K562 (cell line): ENCODE results near the gene MYO16. TPM values are rescaled to one million over a fixed set of nuclear protein-coding genes. Genes with fewer than 3 reads are reported as not detected.
A peak's percentile ranks its signal among the peaks of the same experiment; 100 is the strongest.

Experiments used
- ATAC-seq: fragments of 200-7000 bp; cut with Tn5 transposase; 3 replicates; pipeline ENCODE4 v1.9.1; 2020; ENCODE audit warnings: moderate library complexity
- BruUV-seq: library from RNA; stranded (reverse); fragments of 400-500 nt; replicated peaks from 2 replicates; lab custom pipeline; 2021; lab: Mats Ljungman, UMichigan
- CTCF ChIA-PET: fragments of 300-600 bp; formaldehyde crosslinking; extraction: SDS; loops from one replicate; lab custom pipeline; 2021; ENCODE audit warnings: low intra/inter-chr PET ratio; lab: Yijun Ruan, JAX
- POLR2A ChIA-PET: fragments of 300-600, 350-650 bp; sonication (Branson Sonifier 250); formaldehyde crosslinking; extraction: SDS; loops from one replicate; lab custom pipeline; 2021; ENCODE audit warnings: antibody characterized with exemption, inconsistent platforms; lab: Yijun Ruan, JAX
- DNase-seq, 4 experiments: peaks; one replicate each; pipeline versions ENCODE4 v3.0.0 to v3.0.0-alpha.2; 2011 to 2018; ENCODE audit warnings: low spot score in 3 of 4, mixed read lengths in 3 of 4; ENCODE audit errors: extremely low read depth in 1 of 4
- FAIRE-seq: peaks from 2 replicates; lab custom pipeline; 2011; peaks lifted over from hg19 to GRCh38; lab: Jason Lieb, UNC
- H2AFZ ChIP-seq: 2 replicates; pipeline ENCODE4 v1.6.0; 2011; ENCODE audit warnings: low read depth, low read length, control low read depth, inconsistent platforms
- H3K27ac ChIP-seq: fragments of 200-600 bp; 3 replicates; pipeline ENCODE4 v1.8.0; 2011; ENCODE audit warnings: low read depth, mild to moderate bottlenecking, control low read depth, inconsistent platforms, low read length, moderate library complexity, mixed read lengths; ENCODE audit errors: extremely low read depth
- H3K27me3 ChIP-seq, 2 experiments: fragments of 300-600 bp in 1 of 2; 2 replicates in 1 of 2; 3 replicates in 1 of 2; pipeline versions ENCODE4 v1.6.0 to v1.8.0; 2011; ENCODE audit warnings: inconsistent platforms in 2 of 2, low read length in 2 of 2, mild to moderate bottlenecking in 1 of 2, mixed read lengths in 1 of 2, moderate library complexity in 1 of 2; ENCODE audit not compliant: control insufficient read depth in 2 of 2, insufficient read depth in 2 of 2
- H3K36me3 ChIP-seq: fragments of 300-600 bp; 3 replicates; pipeline ENCODE4 v1.8.0; 2011; ENCODE audit warnings: mild to moderate bottlenecking, low read length, inconsistent platforms; ENCODE audit not compliant: control insufficient read depth, insufficient read depth
- H3K4me1 ChIP-seq, 2 experiments: fragments of 200-600 bp in 1 of 2; replicated peaks in 1 of 2; 2 replicates in 1 of 2; 3 replicates in 1 of 2; pipeline versions ENCODE4 v1.5.1 to v1.8.0; 2011; ENCODE audit warnings: inconsistent platforms in 2 of 2, low read length in 2 of 2, mild to moderate bottlenecking in 1 of 2, mixed read lengths in 1 of 2, moderate library complexity in 1 of 2; ENCODE audit not compliant: control insufficient read depth in 2 of 2, insufficient read depth in 2 of 2
- H3K4me2 ChIP-seq: 2 replicates; pipeline ENCODE4 v1.6.1; 2011; ENCODE audit warnings: low read length, control low read depth, inconsistent platforms, mixed read lengths; ENCODE audit not compliant: insufficient read depth
- H3K4me3 ChIP-seq: fragments of 200-600 bp; sonication (generic), shearing (Covaris generic); 2 replicates; pipeline ENCODE4 v1.5.1; 2016; ENCODE audit warnings: control low read depth, inconsistent platforms
- H3K79me2 ChIP-seq: fragments of 200-600 bp; 3 replicates; pipeline ENCODE4 v1.8.0; 2011; ENCODE audit warnings: low read length, inconsistent platforms; ENCODE audit not compliant: control insufficient read depth, insufficient read depth
- H3K9ac ChIP-seq, 2 experiments: 2 replicates each; pipeline versions ENCODE4 v1.6.0 to v1.6.1; 2011; ENCODE audit warnings: low read depth in 2 of 2, low read length in 2 of 2, control low read depth in 1 of 2, inconsistent platforms in 1 of 2, mild to moderate bottlenecking in 1 of 2, mixed read lengths in 1 of 2; ENCODE audit not compliant: insufficient read depth in 1 of 2
- H3K9me1 ChIP-seq: one replicate; pipeline ENCODE4 v1.6.0; 2011; ENCODE audit warnings: inconsistent platforms, mild to moderate bottlenecking, low read length, moderate library complexity; ENCODE audit not compliant: control insufficient read depth, insufficient read depth
- H3K9me3 ChIP-seq: replicated peaks from 2 replicates; pipeline ENCODE4 v1.5.1; 2011; ENCODE audit warnings: low read depth, low read length, inconsistent platforms; ENCODE audit not compliant: control insufficient read depth, insufficient read depth
- H4K20me1 ChIP-seq: replicated peaks from 2 replicates; pipeline ENCODE4 v1.6.1; 2011; ENCODE audit warnings: low read length, inconsistent platforms, mixed read lengths; ENCODE audit not compliant: control insufficient read depth, insufficient read depth
- HNRNPL ChIP-seq: fragments of 200-400 bp; formaldehyde crosslinking; IDR thresholded peaks from 2 replicates; pipeline ENCODE4 v1.6.1; 2017; ENCODE audit warnings: low read depth, mild to moderate bottlenecking, low read length
- HNRNPUL1 ChIP-seq: fragments of 200-400 bp; formaldehyde crosslinking; IDR thresholded peaks from 2 replicates; pipeline ENCODE4 v1.6.1; 2017; ENCODE audit warnings: low read length
- KAT2B ChIP-seq: IDR thresholded peaks from one replicate; pipeline ENCODE4 v1.6.1; 2012; ENCODE audit warnings: low read depth, mild to moderate bottlenecking, control low read depth, inconsistent platforms, low read length, moderate library complexity
- KLF10 ChIP-seq: fragments of 250-450 bp; sonication (Bioruptor Pico); IDR thresholded peaks from 2 replicates; pipeline ENCODE4 v1.6.1; 2021; ENCODE audit warnings: matching md5 sums
- MCM7 ChIP-seq, 2 experiments: fragments of 450-650 bp; IDR thresholded peaks; 2 replicates each; pipeline ENCODE4 v1.6.1; 2016 to 2018
- NFE2 ChIP-seq: IDR thresholded peaks from 2 replicates; pipeline ENCODE4 v1.6.1; 2014; ENCODE audit warnings: antibody characterized with exemption, low read depth
- RCOR1 ChIP-seq, 2 experiments: IDR thresholded peaks; 2 replicates each; pipeline ENCODE4 v1.6.1; 2012; ENCODE audit warnings: low read depth in 2 of 2, low read length in 2 of 2, borderline replicate concordance in 1 of 2, improper control_type of control experiment in 1 of 2
- SMARCA5 ChIP-seq: fragments of 450-650 bp; IDR thresholded peaks from 2 replicates; pipeline ENCODE4 v1.6.1; 2016
- ZNF316 ChIP-seq: fragments of 450-650 bp; IDR thresholded peaks from 2 replicates; pipeline ENCODE4 v1.6.1; 2016
- WGBS: fragments of 100-300 bp; shearing (Covaris generic); methylation state at CpG from one replicate; pipeline ENCODE4 v1.1.6; 2016; ENCODE audit warnings: low coverage, mixed read lengths; ENCODE audit not compliant: insufficient coverage; ENCODE audit errors: missing lambda C conversion rate; 5-methylcytosine and 5-hydroxymethylcytosine counted together
- in situ Hi-C: fragments of 300-500 bp; cut with MboI; formaldehyde crosslinking; loops from 4 replicates; pipeline ENCODE4 v1.15.0; 2018; ENCODE audit warnings: inconsistent platforms, mixed read lengths
- intact Hi-C: fragments of 100-400 bp; cut with micrococcal nuclease; formaldehyde crosslinking; loops from 2 replicates; pipeline ENCODE4 v1.14.2; 2022
- polyA plus RNA-seq, 8 experiments: library from polyadenylated mRNA; depleted of rRNA in 4 of 8; stranded (reverse) in 5 of 8; unstranded in 3 of 8; fragments of >200 nt; fragmentation: Nextera tagmentation in 2 of 8; fragmentation: Illumina TruSeq in 1 of 8; extraction: Ambion mirVana in 2 of 8; extraction: Trizol in 1 of 8; gene quantifications; 2 replicates each; pipeline versions ENCODE4 v1.2.1 to v1.2.3, GENCODE V29; 2011 to 2014; ENCODE audit warnings: inconsistent platforms in 1 of 8, missing spikeins in 1 of 8
- total RNA-seq, 7 experiments: library from RNA; depleted of rRNA in 6 of 7; stranded (reverse); fragments of >200 nt in 6 of 7; fragmentation: Illumina TruSeq in 2 of 7; extraction: Trizol in 2 of 7; gene quantifications; 2 replicates each; pipeline versions ENCODE4 v1.2.1 to v1.2.3, GENCODE V29; 2011 to 2021; ENCODE audit warnings: low replicate concordance in 1 of 7
- TF ChIP-seq, protein P1 (sequence below): sonication (generic); formaldehyde crosslinking; IDR thresholded peaks from 2 replicates; pipeline ENCODE4 v1.8.1; 2023; ENCODE audit warnings: mild to moderate bottlenecking, missing genetic modification reagents, moderate library complexity

Gene MYO16
- total and polyA plus RNA-seq, 9 of the 15 experiments (the other 6 are each of a cell fraction or from before 2014, with no cell fraction given): 4.3 to 45.7 (median 12.1) TPM

DNA sequence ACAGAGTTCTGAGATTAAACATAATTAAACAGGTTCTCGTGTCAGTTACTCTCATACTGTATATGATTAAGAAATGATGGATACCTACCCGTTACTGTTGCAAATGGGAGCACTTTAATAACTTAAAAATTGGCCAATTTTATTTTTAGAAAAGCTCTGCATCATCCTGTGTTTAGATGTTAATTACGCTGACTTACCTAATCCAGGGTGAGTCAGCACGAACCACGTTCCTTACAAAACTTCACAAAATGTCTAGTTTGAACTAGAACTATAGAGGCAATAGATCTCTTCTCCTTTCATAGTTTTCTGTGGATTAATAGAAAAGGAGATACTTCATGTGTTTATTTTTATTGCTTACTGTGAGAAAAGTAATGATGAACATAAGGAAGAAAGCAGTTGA, 363.9 kb downstream of the MYO16 start:
- Histone ChIP-seq H3K27me3 (no peaks in the 10 kb centered on the region), H3K27ac (no peak overlapping the region), H3K9ac (no peak overlapping the region), H2AFZ (no peak overlapping the region), H3K36me3 (no peaks in the 10 kb centered on the region), H3K9me1 (no peaks in the 10 kb centered on the region), H3K4me3 (no peak overlapping the region)
- DNase-seq: no peak
- no peak for FAIRE-seq
- TF ChIP-seq ZNF316: 0 out of 2 replicates have a peak, but pooled peaks have one; percentile 21
- no peak for TF ChIP-seq RCOR1 (IDR thresholded peaks at IDR 0.05; ENCODE audit: borderline replicate concordance in 1 of 2, low read depth in 2 of 2, low read length in 2 of 2)
- peak; percentile 33 for TF ChIP-seq NFE2
- TF ChIP-seq KLF10: no peak
- TF ChIP-seq MCM7 (IDR thresholded peaks at IDR 0.05): no peak
- TF ChIP-seq, all 486 proteins: peak for 2
- POLR2A ChIA-PET: interaction anchor here (0.6 kb wide), 1 partner anchor 35 kb away, joined by 3 read pairs; no protein-coding TSS in a partner anchor
- no peaks in the 10 kb centered on the region for H3K79me2 ChIP-seq
- no TSS peak for BruUV-seq
- ATAC-seq: no peak
- CTCF ChIA-PET: no interaction called here
- no peak overlapping the region for H3K4me2 ChIP-seq
- in situ Hi-C loops: no loop called here
- no peaks in the 10 kb centered on the region for H3K9me3 ChIP-seq
- H3K4me1 ChIP-seq: no peaks in the 10 kb centered on the region
- WGBS: 7% methylated on average over 5 of the region's 5 CpGs
- intact Hi-C loops: no loop called here
- no peaks in the 10 kb centered on the region for H4K20me1 ChIP-seq

DNA sequence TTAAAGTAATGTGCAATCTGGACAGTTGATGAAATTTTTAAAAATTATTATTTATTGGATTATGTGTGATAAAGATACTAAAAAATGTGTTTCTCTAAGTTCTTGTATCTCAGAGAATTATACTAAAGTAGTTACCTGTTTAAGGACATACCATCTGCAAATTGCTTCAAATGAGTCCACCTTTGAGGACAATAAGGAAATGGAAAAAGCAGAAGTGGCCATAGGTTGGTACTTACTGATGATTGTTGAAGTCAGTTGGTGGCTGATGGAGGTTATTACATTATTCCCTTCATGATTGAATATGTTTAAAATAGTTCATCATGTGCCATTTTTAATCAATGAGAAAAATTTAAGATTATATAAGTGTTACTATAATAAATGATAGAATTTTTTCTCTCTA, 367.0 kb downstream of the MYO16 start:
- Histone ChIP-seq H3K4me2 (no peak overlapping the region), H3K9ac (no peak overlapping the region), H3K4me1 (no peaks in the 10 kb centered on the region), H3K27ac (no peak overlapping the region), H3K36me3 (no peaks in the 10 kb centered on the region), H3K27me3 (no peaks in the 10 kb centered on the region), H3K4me3 (no peak overlapping the region), H3K9me1 (no peaks in the 10 kb centered on the region), H2AFZ (no peak overlapping the region), H3K79me2 (no peaks in the 10 kb centered on the region), H4K20me1 (no peaks in the 10 kb centered on the region), H3K9me3 (no peaks in the 10 kb centered on the region)
- DNase-seq (no peak), ATAC-seq (no peak), FAIRE-seq (no peak)
- in situ Hi-C loops: no loop called here
- BruUV-seq: no TSS peak
- ChIA-PET CTCF (no interaction called here), POLR2A (no interaction called here)
- TF ChIP-seq SMARCA5 (no peak), KAT2B (no peak), HNRNPUL1 (no peak), HNRNPL (no peak)
- TF ChIP-seq, protein P1, sequence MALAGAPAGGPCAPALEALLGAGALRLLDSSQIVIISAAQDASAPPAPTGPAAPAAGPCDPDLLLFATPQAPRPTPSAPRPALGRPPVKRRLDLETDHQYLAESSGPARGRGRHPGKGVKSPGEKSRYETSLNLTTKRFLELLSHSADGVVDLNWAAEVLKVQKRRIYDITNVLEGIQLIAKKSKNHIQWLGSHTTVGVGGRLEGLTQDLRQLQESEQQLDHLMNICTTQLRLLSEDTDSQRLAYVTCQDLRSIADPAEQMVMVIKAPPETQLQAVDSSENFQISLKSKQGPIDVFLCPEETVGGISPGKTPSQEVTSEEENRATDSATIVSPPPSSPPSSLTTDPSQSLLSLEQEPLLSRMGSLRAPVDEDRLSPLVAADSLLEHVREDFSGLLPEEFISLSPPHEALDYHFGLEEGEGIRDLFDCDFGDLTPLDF (CRISPR knock-in tag): no peak
- intact Hi-C loops: no loop called here
